ENCODE data around the gene PRTFDC1.

The PRTFDC1 gene

GRCh38 chr10:24902400-24902728 is 50.0 kb downstream of the PRTFDC1 start:
- no peak overlapping the region for H3K14ac ChIP-seq (ENCODE audit: low read length in 2 of 2)
- H3K27me3 ChIP-seq (ENCODE audit: control insufficient read depth in 1 of 2, insufficient read depth in 1 of 2, low read length in 2 of 2) = no peaks in the 10 kb centered on the region
- no peaks in the 10 kb centered on the region for H3K36me3 ChIP-seq (ENCODE audit: control insufficient read depth in 1 of 2, insufficient read depth in 2 of 2, low read depth in 1 of 2, low read length in 2 of 2)
- no peaks in the 10 kb centered on the region for H3K9me3 ChIP-seq (ENCODE audit: control insufficient read depth, low read length)
- H2AFZ ChIP-seq (ENCODE audit: low read depth, low read length) = no peak overlapping the region
- H2BK5ac ChIP-seq (ENCODE audit: low read depth, low read length, poor library complexity, severe bottlenecking) = no peak overlapping the region
- peaks cover 5% of the 10 kb centered on the region for H3K4me1 ChIP-seq (ENCODE audit: control insufficient read depth, insufficient read depth, low read depth, low read length)
- H4K8ac ChIP-seq (ENCODE audit: low read length) = no peak overlapping the region
- no peak overlapping the region for H2AK5ac ChIP-seq (ENCODE audit: low read length, severe bottlenecking)
- no peak overlapping the region for H2BK15ac ChIP-seq (ENCODE audit: low read depth, poor library complexity, severe bottlenecking)
- WGBS = no CpG with 5 or more reads among the region's 1 CpG
- peaks cover 4% of the 10 kb centered on the region for H3K79me1 ChIP-seq (replicated peaks; ENCODE audit: low read length, poor library complexity, severe bottlenecking)
- no peak overlapping the region for H3K23ac ChIP-seq (ENCODE audit: low read length in 2 of 2)
- peak overlapping the region; percentile 94 for H3K27ac ChIP-seq (ENCODE audit: low read length, poor library complexity, severe bottlenecking)
- no peak overlapping the region for H4K91ac ChIP-seq (ENCODE audit: low read length)
- no peak overlapping the region for H2BK12ac ChIP-seq (ENCODE audit: low read length in 2 of 2)
- H3K4me2 ChIP-seq (ENCODE audit: low read length, poor library complexity, severe bottlenecking) = peak overlapping the region; percentile 50
- DNase-seq = no peak
- no peak overlapping the region for H3K4ac ChIP-seq (ENCODE audit: low read depth in 1 of 2, low read length in 2 of 2)
- peak overlapping the region in 1 of 2 experiments; percentile 16 for H3K18ac ChIP-seq (ENCODE audit: low read depth in 1 of 2, low read length in 2 of 2)
- peak overlapping the region; percentile 45 for H3K9ac ChIP-seq (ENCODE audit: low read length)
- no peak overlapping the region for H2BK120ac ChIP-seq (ENCODE audit: low read depth, low read length)
- peak overlapping the region in 1 of 2 experiments; percentile 24 for H3K4me3 ChIP-seq (ENCODE audit: insufficient read depth in 1 of 2, low read depth in 1 of 2, low read length in 2 of 2)

- H3K4me3 ChIP-seq (ENCODE audit: insufficient read depth in 1 of 2, low read depth in 1 of 2, low read length in 2 of 2) = peak overlapping the region in 1 of 2 experiments; percentile 66
- no peak overlapping the region for H4K91ac ChIP-seq (ENCODE audit: low read length)
- H2BK5ac ChIP-seq (ENCODE audit: low read depth, low read length, poor library complexity, severe bottlenecking) = no peak overlapping the region
- H3K23ac ChIP-seq (ENCODE audit: low read length in 2 of 2) = no peak overlapping the region
- H3K27ac ChIP-seq (ENCODE audit: low read length, poor library complexity, severe bottlenecking) = peak overlapping the region; percentile 94
- no peak overlapping the region for H2AK5ac ChIP-seq (ENCODE audit: low read length, severe bottlenecking)
- H3K4ac ChIP-seq (ENCODE audit: low read depth in 1 of 2, low read length in 2 of 2) = no peak overlapping the region
- WGBS = 18% methylated on average over 4 of the region's 5 CpGs
- no peak overlapping the region for H2BK15ac ChIP-seq (ENCODE audit: low read depth, poor library complexity, severe bottlenecking)
- H3K9ac ChIP-seq (ENCODE audit: low read length) = peak overlapping the region; percentile 71
- H3K79me1 ChIP-seq (replicated peaks; ENCODE audit: low read length, poor library complexity, severe bottlenecking) = peaks cover 4% of the 10 kb centered on the region
- peak overlapping the region; percentile 55 for H3K4me2 ChIP-seq (ENCODE audit: low read length, poor library complexity, severe bottlenecking)
- no peak overlapping the region for H4K8ac ChIP-seq (ENCODE audit: low read length)
- no peak overlapping the region for H2AFZ ChIP-seq (ENCODE audit: low read depth, low read length)
- peak overlapping the region in 1 of 2 experiments; percentile 19 for H3K14ac ChIP-seq (ENCODE audit: low read length in 2 of 2)
- no peaks in the 10 kb centered on the region for H3K9me3 ChIP-seq (ENCODE audit: control insufficient read depth, low read length)
- H3K4me1 ChIP-seq (ENCODE audit: control insufficient read depth, insufficient read depth, low read depth, low read length) = peaks cover 5% of the 10 kb centered on the region
- H2BK12ac ChIP-seq (ENCODE audit: low read length in 2 of 2) = peak overlapping the region; percentile 33 to 70
- DNase-seq = peak; percentile 90
- no peak overlapping the region for H2BK120ac ChIP-seq (ENCODE audit: low read depth, low read length)
- peak overlapping the region in 1 of 2 experiments; percentile 24 for H3K18ac ChIP-seq (ENCODE audit: low read depth in 1 of 2, low read length in 2 of 2)
- no peaks in the 10 kb centered on the region for H3K36me3 ChIP-seq (ENCODE audit: control insufficient read depth in 1 of 2, insufficient read depth in 2 of 2, low read depth in 1 of 2, low read length in 2 of 2)
- H3K27me3 ChIP-seq (ENCODE audit: control insufficient read depth in 1 of 2, insufficient read depth in 1 of 2, low read length in 2 of 2) = no peaks in the 10 kb centered on the region
These were observed 50.6 kb downstream of the PRTFDC1 start for GRCh38 chr10:24901686-24902399.

- Histone ChIP-seq H2BK5ac (ENCODE audit: low read depth, low read length, poor library complexity, severe bottlenecking) (no peak overlapping the region), H2AFZ (ENCODE audit: low read depth, low read length) (no peak overlapping the region)
These were observed 51.3 kb downstream of the PRTFDC1 start for GRCh38 chr10:24900888-24901685.

GRCh38 chr10:24899571-24899970 is 52.8 kb downstream of the PRTFDC1 start:
- DNase-seq = no peak
- Histone ChIP-seq H3K79me1 (replicated peaks; ENCODE audit: low read length, poor library complexity, severe bottlenecking) (peaks cover 4% of the 10 kb centered on the region), H3K27ac (ENCODE audit: low read length, poor library complexity, severe bottlenecking) (no peak overlapping the region), H3K9me3 (ENCODE audit: control insufficient read depth, low read length) (no peaks in the 10 kb centered on the region), H4K91ac (ENCODE audit: low read length) (no peak overlapping the region), H3K4me3 (ENCODE audit: insufficient read depth in 1 of 2, low read depth in 1 of 2, low read length in 2 of 2) (no peak overlapping the region), H3K4me1 (ENCODE audit: control insufficient read depth, insufficient read depth, low read depth, low read length) (peaks cover 8% of the 10 kb centered on the region), H2AFZ (ENCODE audit: low read depth, low read length) (no peak overlapping the region), H4K8ac (ENCODE audit: low read length) (no peak overlapping the region), H3K23ac (ENCODE audit: low read length in 2 of 2) (no peak overlapping the region), H2BK5ac (ENCODE audit: low read depth, low read length, poor library complexity, severe bottlenecking) (no peak overlapping the region), H3K18ac (ENCODE audit: low read depth in 1 of 2, low read length in 2 of 2) (no peak overlapping the region), H3K14ac (ENCODE audit: low read length in 2 of 2) (no peak overlapping the region), H3K9ac (ENCODE audit: low read length) (no peak overlapping the region), H3K4ac (ENCODE audit: low read depth in 1 of 2, low read length in 2 of 2) (no peak overlapping the region), H3K4me2 (ENCODE audit: low read length, poor library complexity, severe bottlenecking) (no peak overlapping the region), H2BK12ac (ENCODE audit: low read length in 2 of 2) (no peak overlapping the region), H3K36me3 (ENCODE audit: control insufficient read depth in 1 of 2, insufficient read depth in 2 of 2, low read depth in 1 of 2, low read length in 2 of 2) (no peaks in the 10 kb centered on the region), H2BK120ac (ENCODE audit: low read depth, low read length) (no peak overlapping the region), H2BK15ac (ENCODE audit: low read depth, poor library complexity, severe bottlenecking) (no peak overlapping the region), H3K27me3 (ENCODE audit: control insufficient read depth in 1 of 2, insufficient read depth in 1 of 2, low read length in 2 of 2) (no peaks in the 10 kb centered on the region), H2AK5ac (ENCODE audit: low read length, severe bottlenecking) (no peak overlapping the region)
- 94% methylated on average over 2 of the region's 2 CpGs for WGBS

More at GRCh38 chr10:24900888-24901685, 51.3 kb downstream of the PRTFDC1 start:
- H4K91ac ChIP-seq (ENCODE audit: low read length) = no peak overlapping the region
- no peak overlapping the region for H3K14ac ChIP-seq (ENCODE audit: low read length in 2 of 2)
- H3K4me1 ChIP-seq (ENCODE audit: control insufficient read depth, insufficient read depth, low read depth, low read length) = peaks cover 5% of the 10 kb centered on the region
- H3K4me3 ChIP-seq (ENCODE audit: insufficient read depth in 1 of 2, low read depth in 1 of 2, low read length in 2 of 2) = peak overlapping the region in 1 of 2 experiments; percentile 66
- peak overlapping the region in 1 of 2 experiments; percentile 70 for H2BK12ac ChIP-seq (ENCODE audit: low read length in 2 of 2)
- H3K36me3 ChIP-seq (ENCODE audit: control insufficient read depth in 1 of 2, insufficient read depth in 2 of 2, low read depth in 1 of 2, low read length in 2 of 2) = no peaks in the 10 kb centered on the region
- peak overlapping the region; percentile 86 for H3K27ac ChIP-seq (ENCODE audit: low read length, poor library complexity, severe bottlenecking)
- peak overlapping the region; percentile 71 for H3K9ac ChIP-seq (ENCODE audit: low read length)
- H3K23ac ChIP-seq (ENCODE audit: low read length in 2 of 2) = no peak overlapping the region
- no peak overlapping the region for H2BK15ac ChIP-seq (ENCODE audit: low read depth, poor library complexity, severe bottlenecking)
- peak overlapping the region in 1 of 2 experiments; percentile 24 for H3K18ac ChIP-seq (ENCODE audit: low read depth in 1 of 2, low read length in 2 of 2)
- 97% methylated on average over 6 of the region's 7 CpGs for WGBS
- no peak overlapping the region for H3K4me2 ChIP-seq (ENCODE audit: low read length, poor library complexity, severe bottlenecking)
- H3K27me3 ChIP-seq (ENCODE audit: control insufficient read depth in 1 of 2, insufficient read depth in 1 of 2, low read length in 2 of 2) = no peaks in the 10 kb centered on the region
- no peak overlapping the region for H4K8ac ChIP-seq (ENCODE audit: low read length)
- no peaks in the 10 kb centered on the region for H3K9me3 ChIP-seq (ENCODE audit: control insufficient read depth, low read length)
- DNase-seq = no peak
- no peak overlapping the region for H3K4ac ChIP-seq (ENCODE audit: low read depth in 1 of 2, low read length in 2 of 2)
- H2AK5ac ChIP-seq (ENCODE audit: low read length, severe bottlenecking) = peak overlapping the region; percentile 22
- peaks cover 4% of the 10 kb centered on the region for H3K79me1 ChIP-seq (replicated peaks; ENCODE audit: low read length, poor library complexity, severe bottlenecking)
- no peak overlapping the region for H2BK120ac ChIP-seq (ENCODE audit: low read depth, low read length)

All from mesenchymal stem cell (in vitro differentiated cells and primary cell).